Endothelial cell (in vitro differentiated cells): ENCODE results near the gene CTXND1. TPM values are rescaled to one million over a fixed set of nuclear protein-coding genes. Genes with fewer than 3 reads are reported as not detected.
A peak's percentile ranks its signal among the peaks of the same experiment; 100 is the strongest.

ENCODE experiments used
- DNase-seq: peaks from one replicate; pipeline ENCODE4 v3.0.0; 2021; ENCODE audit warnings: low spot score
- H3K27ac Mint-ChIP-seq: one replicate; pipeline ENCODE4 v1.8.0; 2021; ENCODE audit warnings: mixed read lengths, inconsistent platforms; ENCODE audit not compliant: unreplicated experiment
- H3K27me3 Mint-ChIP-seq: one replicate; pipeline ENCODE4 v1.8.0; 2021; ENCODE audit warnings: mild to moderate bottlenecking, moderate library complexity, mixed read lengths, inconsistent platforms; ENCODE audit not compliant: unreplicated experiment
- H3K36me3 Mint-ChIP-seq: one replicate; pipeline ENCODE4 v1.8.0; 2021; ENCODE audit warnings: mild to moderate bottlenecking, low read depth, mixed read lengths, inconsistent platforms; ENCODE audit not compliant: unreplicated experiment
- H3K4me1 Mint-ChIP-seq: one replicate; pipeline ENCODE4 v1.8.0; 2021; ENCODE audit warnings: mild to moderate bottlenecking, mixed read lengths, inconsistent platforms; ENCODE audit not compliant: unreplicated experiment
- H3K4me3 Mint-ChIP-seq: one replicate; pipeline ENCODE4 v1.8.0; 2021; ENCODE audit warnings: mild to moderate bottlenecking, mixed read lengths, inconsistent platforms; ENCODE audit not compliant: unreplicated experiment
- H3K9me3 Mint-ChIP-seq: one replicate; pipeline ENCODE4 v1.8.0; 2021; ENCODE audit warnings: mixed read lengths, inconsistent platforms; ENCODE audit not compliant: unreplicated experiment
- total RNA-seq: library from RNA; stranded (reverse); fragmentation: NEBNext Ultra II Directional; extraction: Animal tissue kit (Norgen Biotek cat#: 25700); gene quantifications from one replicate; pipeline ENCODE4 v1.2.1, GENCODE V29; 2021; ENCODE audit not compliant: unreplicated experiment
- TF ChIP-seq, protein P1 (sequence below): fragments of 200-600 bp; sonication (generic); IDR thresholded peaks from one replicate; pipeline ENCODE4 v1.5.0; 2021; ENCODE audit warnings: antibody characterized with exemption; ENCODE audit not compliant: unreplicated experiment

Gene CTXND1
- total RNA-seq, 1 donor from 2014 or later = 0.03 TPM

- Mint-ChIP-seq H3K4me1 (peaks cover 23% of the 10 kb centered on the region), H3K36me3 (no peaks in the 10 kb centered on the region), H3K9me3 (no peaks in the 10 kb centered on the region), H3K27me3 (peaks cover 4% of the 10 kb centered on the region), H3K4me3 (no peak overlapping the region), H3K27ac (no peak overlapping the region)
- DNase-seq = peak; percentile 56
- TF ChIP-seq, protein P1, sequence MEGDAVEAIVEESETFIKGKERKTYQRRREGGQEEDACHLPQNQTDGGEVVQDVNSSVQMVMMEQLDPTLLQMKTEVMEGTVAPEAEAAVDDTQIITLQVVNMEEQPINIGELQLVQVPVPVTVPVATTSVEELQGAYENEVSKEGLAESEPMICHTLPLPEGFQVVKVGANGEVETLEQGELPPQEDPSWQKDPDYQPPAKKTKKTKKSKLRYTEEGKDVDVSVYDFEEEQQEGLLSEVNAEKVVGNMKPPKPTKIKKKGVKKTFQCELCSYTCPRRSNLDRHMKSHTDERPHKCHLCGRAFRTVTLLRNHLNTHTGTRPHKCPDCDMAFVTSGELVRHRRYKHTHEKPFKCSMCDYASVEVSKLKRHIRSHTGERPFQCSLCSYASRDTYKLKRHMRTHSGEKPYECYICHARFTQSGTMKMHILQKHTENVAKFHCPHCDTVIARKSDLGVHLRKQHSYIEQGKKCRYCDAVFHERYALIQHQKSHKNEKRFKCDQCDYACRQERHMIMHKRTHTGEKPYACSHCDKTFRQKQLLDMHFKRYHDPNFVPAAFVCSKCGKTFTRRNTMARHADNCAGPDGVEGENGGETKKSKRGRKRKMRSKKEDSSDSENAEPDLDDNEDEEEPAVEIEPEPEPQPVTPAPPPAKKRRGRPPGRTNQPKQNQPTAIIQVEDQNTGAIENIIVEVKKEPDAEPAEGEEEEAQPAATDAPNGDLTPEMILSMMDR = peak; percentile 50
These were observed 9.8 kb downstream of the CTXND1 start for GRCh38 chr15:80242132-80242769.

GRCh38 chr15:80241508-80241907 lies 10.5 kb downstream of the CTXND1 start:
- no peak overlapping the region for H3K4me3 Mint-ChIP-seq
- H3K36me3 Mint-ChIP-seq = no peaks in the 10 kb centered on the region
- no peak for DNase-seq
- TF ChIP-seq, protein P1 = no peak
- peaks cover 23% of the 10 kb centered on the region for H3K4me1 Mint-ChIP-seq
- no peaks in the 10 kb centered on the region for H3K9me3 Mint-ChIP-seq
- peak overlapping the region; percentile 48 for H3K27ac Mint-ChIP-seq
- H3K27me3 Mint-ChIP-seq = peaks cover 2% of the 10 kb centered on the region

DNA sequence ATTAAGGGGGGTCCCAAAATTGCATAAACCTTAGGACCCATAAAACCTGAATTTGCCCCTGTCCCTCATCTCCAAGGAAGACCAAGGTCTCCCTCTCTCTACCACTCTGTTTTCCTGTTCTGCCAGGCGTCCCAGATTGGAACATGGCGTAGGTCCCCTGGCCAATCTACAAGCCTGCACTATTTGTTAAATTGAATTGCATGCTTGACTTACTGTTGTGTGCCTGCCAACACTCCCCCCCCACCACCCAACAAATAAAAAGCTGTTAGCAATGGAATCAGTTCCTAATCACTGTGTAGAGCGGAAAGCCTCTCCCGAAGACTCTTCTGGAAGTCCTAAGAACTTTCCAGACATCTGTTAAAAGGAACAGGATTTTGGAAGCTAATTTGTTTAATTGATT lies 11.7 kb downstream of the CTXND1 start:
- H3K36me3 Mint-ChIP-seq = no peaks in the 10 kb centered on the region
- no peak overlapping the region for H3K27ac Mint-ChIP-seq
- H3K4me3 Mint-ChIP-seq = no peak overlapping the region
- peaks cover 23% of the 10 kb centered on the region for H3K4me1 Mint-ChIP-seq
- no peak for DNase-seq
- H3K27me3 Mint-ChIP-seq = peaks cover 2% of the 10 kb centered on the region
- TF ChIP-seq, protein P1 = no peak
- H3K9me3 Mint-ChIP-seq = no peaks in the 10 kb centered on the region

GRCh38 chr15:80234883-80235282 lies 17.1 kb downstream of the CTXND1 start:
- Mint-ChIP-seq H3K27ac (no peak overlapping the region), H3K4me1 (no peaks in the 10 kb centered on the region), H3K9me3 (no peaks in the 10 kb centered on the region), H3K36me3 (no peaks in the 10 kb centered on the region), H3K27me3 (no peaks in the 10 kb centered on the region), H3K4me3 (no peak overlapping the region)
- peak; percentile 51 for DNase-seq
- TF ChIP-seq, protein P1 = peak; percentile 60

DNA sequence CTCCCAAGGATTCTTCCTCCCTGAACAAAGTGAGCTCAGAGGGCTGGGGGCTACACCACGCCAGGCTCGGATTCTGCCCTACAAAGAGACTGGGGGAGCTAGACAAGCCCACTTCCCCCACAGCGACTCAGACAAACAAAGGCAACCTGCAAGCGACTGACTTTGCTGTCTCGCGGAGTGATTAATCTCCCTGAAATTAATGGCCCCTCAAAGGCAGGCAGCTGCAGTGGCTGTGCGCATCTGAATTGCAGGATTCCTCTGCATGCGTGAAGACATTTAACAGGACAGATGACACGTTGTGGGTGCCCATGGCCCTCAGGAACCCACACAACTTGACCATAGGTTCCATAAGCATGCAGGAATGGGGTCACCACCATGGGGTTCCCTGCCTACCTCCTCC lies 18.4 kb downstream of the CTXND1 start:
- Mint-ChIP-seq H3K36me3 (no peaks in the 10 kb centered on the region), H3K27me3 (no peaks in the 10 kb centered on the region), H3K9me3 (no peaks in the 10 kb centered on the region), H3K4me1 (no peaks in the 10 kb centered on the region), H3K4me3 (no peak overlapping the region), H3K27ac (no peak overlapping the region)
- DNase-seq = no peak
- TF ChIP-seq, protein P1 = no peak
